HEK293 (cell line): ENCODE data around the gene AP3S2.

Experiments
- CTCF ChIA-PET: fragments of 350-600 bp; formaldehyde crosslinking; extraction: SDS; loops from one replicate; lab custom pipeline; 2021; ENCODE audit warnings: antibody characterized with exemption; lab: Yijun Ruan, JAX
- POLR2A ChIA-PET: fragments of 300-600 bp; formaldehyde crosslinking; extraction: SDS; loops from one replicate; lab custom pipeline; 2020; ENCODE audit warnings: antibody characterized with exemption, inconsistent platforms; lab: Yijun Ruan, JAX
- H3K27ac ChIP-seq: fragments of 200-500 bp; sonication (Bioruptor generic); 2 replicates; pipeline ENCODE4 v1.5.1; 2014; ENCODE audit warnings: low read depth, low read length, control low read depth, inconsistent platforms; ENCODE audit errors: extremely low read depth
- H3K36me3 ChIP-seq, 2 experiments: fragments of 200-500 bp in 1 of 2; sonication (Bioruptor generic) in 1 of 2; 1 replicate in 1 of 2; 2 replicates in 1 of 2; pipeline ENCODE4 v1.5.1; 2014 to 2017; ENCODE audit warnings: inconsistent platforms in 2 of 2, low read length in 2 of 2; ENCODE audit not compliant: control insufficient read depth in 2 of 2, insufficient read depth in 1 of 2
- H3K4me1 ChIP-seq: fragments of 200-500 bp; sonication (Bioruptor generic); 2 replicates; pipeline ENCODE4 v1.5.1; 2014; ENCODE audit warnings: mild to moderate bottlenecking, low read length, inconsistent platforms; ENCODE audit not compliant: control insufficient read depth, insufficient read depth
- H3K4me3 ChIP-seq: 2 replicates; pipeline ENCODE4 v1.5.1; 2011; ENCODE audit warnings: low read depth, mild to moderate bottlenecking, control low read depth, low read length, moderate library complexity
- H3K9me3 ChIP-seq: fragments of 200-500 bp; sonication (Bioruptor generic); 2 replicates; pipeline ENCODE4 v1.5.1; 2014; ENCODE audit warnings: low read depth, low read length, inconsistent platforms; ENCODE audit not compliant: control insufficient read depth, insufficient read depth
- AEBP2 ChIP-seq: fragments of 450-650 bp; formaldehyde crosslinking; IDR thresholded peaks from 2 replicates; pipeline ENCODE4 v1.5.1; 2016; ENCODE audit warnings: missing biosample characterization, missing genetic modification characterization, borderline replicate concordance
- HOXD13 ChIP-seq: sonication (generic); formaldehyde crosslinking; IDR thresholded peaks from 2 replicates; pipeline ENCODE4 v1.8.0; 2022; ENCODE audit warnings: missing genetic modification reagents, borderline replicate concordance
- OVOL3 ChIP-seq: fragments of 450-650 bp; formaldehyde crosslinking; IDR thresholded peaks from 2 replicates; pipeline ENCODE4 v1.5.1; 2016; ENCODE audit warnings: missing biosample characterization, missing genetic modification characterization
- PRDM1 ChIP-seq: fragments of 450-650 bp; formaldehyde crosslinking; IDR thresholded peaks from 2 replicates; pipeline ENCODE4; 2016; ENCODE audit warnings: missing biosample characterization, missing genetic modification characterization
- TRIM28 ChIP-seq: IDR thresholded peaks from 2 replicates; pipeline ENCODE4 v1.6.1; 2011; ENCODE audit warnings: low read length, control low read depth, borderline replicate concordance
- ZBTB20 ChIP-seq: fragments of 450-650 bp; formaldehyde crosslinking; IDR thresholded peaks from 2 replicates; pipeline ENCODE4 v1.5.1; 2016; ENCODE audit warnings: missing biosample characterization, missing genetic modification characterization
- ZBTB7A ChIP-seq: fragments of 450-650 bp; formaldehyde crosslinking; IDR thresholded peaks from 2 replicates; pipeline ENCODE4 v1.5.1; 2016; ENCODE audit warnings: low read depth, missing biosample characterization, missing genetic modification characterization
- ZFP37 ChIP-seq: fragments of 450-650 bp; formaldehyde crosslinking; IDR thresholded peaks from 2 replicates; pipeline ENCODE4 v1.5.1; 2016; ENCODE audit warnings: missing biosample characterization, missing genetic modification characterization
- ZNF366 ChIP-seq: fragments of 450-650 bp; formaldehyde crosslinking; conservative IDR thresholded peaks from 2 replicates; pipeline ENCODE4 v1.5.1; 2016; ENCODE audit warnings: missing biosample characterization, missing genetic modification characterization
- ZNF394 ChIP-seq: fragments of 450-650 bp; formaldehyde crosslinking; IDR thresholded peaks from 2 replicates; pipeline ENCODE4 v1.5.1; 2016; ENCODE audit warnings: missing biosample characterization, missing genetic modification characterization, mild to moderate bottlenecking, moderate library complexity, borderline replicate concordance
- ZNF433 ChIP-seq: fragments of 450-650 bp; formaldehyde crosslinking; IDR thresholded peaks from 2 replicates; pipeline ENCODE4 v1.5.1; 2016; ENCODE audit warnings: missing biosample characterization, missing genetic modification characterization, low read depth
- ZNF473 ChIP-seq: fragments of 450-650 bp; formaldehyde crosslinking; IDR thresholded peaks from 2 replicates; pipeline ENCODE4 v1.5.1; 2017; ENCODE audit warnings: missing biosample characterization, missing genetic modification characterization
- ZNF501 ChIP-seq: fragments of 450-650 bp; formaldehyde crosslinking; IDR thresholded peaks from 2 replicates; pipeline ENCODE4 v1.5.1; 2016; ENCODE audit warnings: missing biosample characterization, missing genetic modification characterization
- ZNF561 ChIP-seq: fragments of 450-650 bp; IDR thresholded peaks from 2 replicates; pipeline ENCODE4 v1.5.1; 2018; ENCODE audit warnings: missing biosample characterization, missing genetic modification characterization, borderline replicate concordance
- ZNF585B ChIP-seq: fragments of 450-650 bp; formaldehyde crosslinking; IDR thresholded peaks from 2 replicates; pipeline ENCODE4 v1.5.1; 2016; ENCODE audit warnings: missing biosample characterization, missing genetic modification characterization
- ZNF623 ChIP-seq: fragments of 450-650 bp; formaldehyde crosslinking; IDR thresholded peaks from 2 replicates; pipeline ENCODE4 v1.5.1; 2016; ENCODE audit warnings: missing biosample characterization, missing genetic modification characterization
- ZNF664 ChIP-seq: fragments of 450-650 bp; formaldehyde crosslinking; IDR thresholded peaks from 2 replicates; pipeline ENCODE4 v1.5.1; 2016; ENCODE audit warnings: missing biosample characterization, missing genetic modification characterization
- ZNF76 ChIP-seq: fragments of 450-650 bp; formaldehyde crosslinking; IDR thresholded peaks from 2 replicates; pipeline ENCODE4; 2016; ENCODE audit warnings: low read depth, missing biosample characterization, missing genetic modification characterization, borderline replicate concordance
- ZNF843 ChIP-seq: fragments of 450-650 bp; formaldehyde crosslinking; IDR thresholded peaks from 2 replicates; pipeline ENCODE4 v1.5.1; 2016; ENCODE audit warnings: missing biosample characterization, missing genetic modification characterization
- ZSCAN4 ChIP-seq: fragments of 450-650 bp; formaldehyde crosslinking; IDR thresholded peaks from 2 replicates; pipeline ENCODE4 v1.5.1; 2017; ENCODE audit warnings: missing biosample characterization, missing genetic modification characterization

Gene AP3S2

GRCh38 chr15:89936786-89937265 is 43.0 kb upstream of the AP3S2 start:
- Histone ChIP-seq H3K27ac (no peak overlapping the region), H3K4me3 (no peak overlapping the region), H3K9me3 (no peaks in the 10 kb centered on the region), H3K36me3 (no peaks in the 10 kb centered on the region), H3K4me1 (no peaks in the 10 kb centered on the region)
- POLR2A ChIA-PET, result interaction anchor here (1.8 kb wide), 1 partner anchor 26 kb away, joined by 4 read pairs; no protein-coding TSS in a partner anchor
- CTCF ChIA-PET, result interaction anchor here (0.7 kb wide), 1 partner anchor 1020 kb away, joined by 4 read pairs; no protein-coding TSS in a partner anchor
- TF ChIP-seq ZNF664 (no peak), ZNF561 (tag by site-specific recombination) (no peak), ZNF843 (tag by site-specific recombination) (no peak), OVOL3 (tag by site-specific recombination) (no peak), ZBTB20 (tag by site-specific recombination) (no peak), AEBP2 (no peak), ZNF76 (tag by site-specific recombination) (no peak)

- Histone ChIP-seq H3K27ac (no peak overlapping the region), H3K9me3 (no peaks in the 10 kb centered on the region)
- TF ChIP-seq ZNF501 (tag by site-specific recombination) (no peak), ZSCAN4 (tag by site-specific recombination) (peak; percentile 47; the same call in 1 of the 2 replicates)
- TF ChIP-seq, all 188 proteins: peak for 1
- POLR2A ChIA-PET, result no interaction called here
- Histone ChIP-seq H3K4me1 (no peaks in the 10 kb centered on the region), H3K36me3 (no peaks in the 10 kb centered on the region), H3K4me3 (no peak overlapping the region)
- CTCF ChIA-PET, result interaction anchor here (0.7 to 1.2 kb wide), 2 partner anchors 61 to 160 kb away, joined by 3 to 5 read pairs; no protein-coding TSS in a partner anchor
Measured at GRCh38 chr15:89936051-89936785, 42.4 kb upstream of the AP3S2 start.

- H3K4me1 ChIP-seq, result no peaks in the 10 kb centered on the region
- TF ChIP-seq TRIM28 (no peak), ZNF394 (no peak), ZNF623 (no peak), ZNF561 (tag by site-specific recombination) (no peak), HOXD13 (CRISPR knock-in tag) (no peak), ZNF433 (tag by site-specific recombination) (no peak), ZNF585B (tag by site-specific recombination) (no peak), ZNF366 (tag by site-specific recombination) (no peak), ZNF473 (tag by site-specific recombination) (no peak), PRDM1 (tag by site-specific recombination) (no peak), ZBTB7A (tag by site-specific recombination) (no peak), ZFP37 (tag by site-specific recombination) (no peak)
- TF ChIP-seq, all 188 proteins: peak for 0
- no peaks in the 10 kb centered on the region for H3K9me3 ChIP-seq
- H3K4me3 ChIP-seq, result no peak overlapping the region
- H3K36me3 ChIP-seq, result no peaks in the 10 kb centered on the region
- ChIA-PET POLR2A (no interaction called here), CTCF (interaction anchor here (1.0 kb wide), 1 partner anchor 34 kb away, joined by 3 read pairs; no protein-coding TSS in a partner anchor)
- no peak overlapping the region for H3K27ac ChIP-seq
Measured at GRCh38 chr15:89932880-89933279, 39.1 kb upstream of the AP3S2 start.
